ENCODE measurements around the gene SP2.

SP2 gene

GRCh38 chr17:47962901-47963300 is 66.9 kb downstream of the SP2 start:
- TF ChIP-seq YY1 (IDR thresholded peaks at IDR 0.05; ENCODE audit: low read depth): no peak
- TF ChIP-seq RAD21 (IDR thresholded peaks at IDR 0.05; ENCODE audit: low read depth): no peak
- TF ChIP-seq TAF1 (IDR thresholded peaks at IDR 0.05; ENCODE audit: low read depth): no peak
- TF ChIP-seq NFIC (IDR thresholded peaks at IDR 0.05): no peak
- no peak for TF ChIP-seq TCF12 (IDR thresholded peaks at IDR 0.05; ENCODE audit: low read depth)

GRCh38 chr17:47964856-47965255 is 68.8 kb downstream of the SP2 start:
- no peak for TF ChIP-seq RAD21 (IDR thresholded peaks at IDR 0.05; ENCODE audit: low read depth)
- no peak for TF ChIP-seq TCF12 (IDR thresholded peaks at IDR 0.05; ENCODE audit: low read depth)
- no peak for TF ChIP-seq CEBPB (IDR thresholded peaks at IDR 0.05)
- no peak for TF ChIP-seq MAX (IDR thresholded peaks at IDR 0.05)
- no peak for TF ChIP-seq TEAD4 (IDR thresholded peaks at IDR 0.05)
- TF ChIP-seq TAF1 (IDR thresholded peaks at IDR 0.05; ENCODE audit: low read depth): no peak
- no peak for TF ChIP-seq USF1 (IDR thresholded peaks at IDR 0.05)
- TF ChIP-seq EGR1 (IDR thresholded peaks at IDR 0.05): no peak
- no peak for TF ChIP-seq EP300 (IDR thresholded peaks at IDR 0.05; ENCODE audit: borderline replicate concordance)
- no peak for TF ChIP-seq YY1 (IDR thresholded peaks at IDR 0.05; ENCODE audit: low read depth)

GRCh38 chr17:47966079-47966519 is 70.1 kb downstream of the SP2 start:
- no peak for TF ChIP-seq FOXM1 (IDR thresholded peaks at IDR 0.05; ENCODE audit: borderline replicate concordance, low read depth)
- TF ChIP-seq TEAD4 (IDR thresholded peaks at IDR 0.05): no peak
- no peak for TF ChIP-seq ZBTB7A (IDR thresholded peaks at IDR 0.05; ENCODE audit: low read depth)

- TF ChIP-seq YY1 (IDR thresholded peaks at IDR 0.05; ENCODE audit: low read depth) (no peak), CREB1 (IDR thresholded peaks at IDR 0.05; ENCODE audit: low read depth) (no peak), EP300 (IDR thresholded peaks at IDR 0.05; ENCODE audit: borderline replicate concordance) (no peak), TCF12 (IDR thresholded peaks at IDR 0.05; ENCODE audit: low read depth) (no peak), EGR1 (IDR thresholded peaks at IDR 0.05) (no peak), TEAD4 (IDR thresholded peaks at IDR 0.05) (no peak), CEBPB (IDR thresholded peaks at IDR 0.05) (no peak), USF1 (IDR thresholded peaks at IDR 0.05) (no peak), RAD21 (IDR thresholded peaks at IDR 0.05; ENCODE audit: low read depth) (no peak), ZBTB7A (IDR thresholded peaks at IDR 0.05; ENCODE audit: low read depth) (no peak), REST (IDR thresholded peaks at IDR 0.05; ENCODE audit: low read depth) (no peak), NFIC (IDR thresholded peaks at IDR 0.05) (no peak)
These were observed 71.7 kb downstream of the SP2 start for GRCh38 chr17:47967607-47968252.

GRCh38 chr17:47968836-47969235 is 72.8 kb downstream of the SP2 start:
- TF ChIP-seq EGR1 (IDR thresholded peaks at IDR 0.05): no peak
- TF ChIP-seq TCF12 (IDR thresholded peaks at IDR 0.05; ENCODE audit: low read depth): no peak
- TF ChIP-seq CREB1 (IDR thresholded peaks at IDR 0.05; ENCODE audit: low read depth): no peak
- TF ChIP-seq ZBTB7A (IDR thresholded peaks at IDR 0.05; ENCODE audit: low read depth): no peak
- no peak for TF ChIP-seq MAX (IDR thresholded peaks at IDR 0.05)
- TF ChIP-seq FOXM1 (IDR thresholded peaks at IDR 0.05; ENCODE audit: borderline replicate concordance, low read depth): no peak
- TF ChIP-seq USF1 (IDR thresholded peaks at IDR 0.05): no peak
- no peak for TF ChIP-seq YY1 (IDR thresholded peaks at IDR 0.05; ENCODE audit: low read depth)

GRCh38 chr17:47969930-47970724 is 74.1 kb downstream of the SP2 start:
- TF ChIP-seq RAD21 (IDR thresholded peaks at IDR 0.05; ENCODE audit: low read depth) (no peak), EGR1 (IDR thresholded peaks at IDR 0.05) (no peak), CREB1 (IDR thresholded peaks at IDR 0.05; ENCODE audit: low read depth) (no peak), MAX (IDR thresholded peaks at IDR 0.05) (no peak), YY1 (IDR thresholded peaks at IDR 0.05; ENCODE audit: low read depth) (no peak), USF1 (IDR thresholded peaks at IDR 0.05) (no peak; the same call in 1 of the 2 replicates), CEBPB (IDR thresholded peaks at IDR 0.05) (no peak), NFIC (IDR thresholded peaks at IDR 0.05) (no peak), ZBTB7A (IDR thresholded peaks at IDR 0.05; ENCODE audit: low read depth) (no peak), TAF1 (IDR thresholded peaks at IDR 0.05; ENCODE audit: low read depth) (no peak), FOXM1 (IDR thresholded peaks at IDR 0.05; ENCODE audit: borderline replicate concordance, low read depth) (no peak), TCF12 (IDR thresholded peaks at IDR 0.05; ENCODE audit: low read depth) (no peak), EP300 (IDR thresholded peaks at IDR 0.05; ENCODE audit: borderline replicate concordance) (no peak), REST (IDR thresholded peaks at IDR 0.05; ENCODE audit: low read depth) (no peak), TEAD4 (IDR thresholded peaks at IDR 0.05) (no peak)

Data from Ishikawa (cell line).